Adipose tissue (tissue), 3 donors: ENCODE measurements around the gene CXCL16. TPM values are rescaled to one million over a fixed set of nuclear protein-coding genes. Genes with fewer than 3 reads are reported as not detected.
A peak's percentile ranks its signal among the peaks of the same experiment; 100 is the strongest.

Source experiments
- H3K27ac ChIP-seq: one replicate; pipeline ENCODE4 v1.5.1; 2013; ENCODE audit warnings: low read depth, low read length
- WGBS, 3 donors: extraction: QIAGEN DNeasy Blood & Tissue Kit; methylation state at CpG; one replicate each; pipeline ENCODE4 v1.1.7; 2013; 5-methylcytosine and 5-hydroxymethylcytosine counted together
- polyA plus RNA-seq, 3 donors: library from polyadenylated mRNA; stranded (reverse); fragments of 200-250 nt; gene quantifications; one replicate each; pipeline ENCODE4 v1.2.3, GENCODE V29; 2013
- donor health status: healthy with polysubstance abuse.
- donor health status: Bipolar disorder and iron deficiency.
- donor health status: healthy.

The CXCL16 gene
- polyA plus RNA-seq, 3 donors, result 6.6 to 13.3 (median 12.1) TPM

GRCh38 chr17:4733073-4733531 is 6.6 kb downstream of the CXCL16 start:
- no peak overlapping the region for H3K27ac ChIP-seq
- 72 to 91% (median 80%) methylated on average over 6 of the region's 6 CpGs for WGBS, 3 donors

GRCh38 chr17:4728124-4728523 is 11.6 kb downstream of the CXCL16 start:
- H3K27ac ChIP-seq, result no peak overlapping the region
- WGBS, 3 donors, result 31 to 53% (median 53%) methylated on average over 3 of the region's 3 CpGs

- H3K27ac ChIP-seq, result no peak overlapping the region
- 66 to 86% (median 66%) methylated on average over 9 of the region's 9 CpGs for WGBS, 3 donors
These were observed 13.9 kb downstream of the CXCL16 start for GRCh38 chr17:4725646-4726310.

GRCh38 chr17:4724650-4725049 is 15.1 kb downstream of the CXCL16 start:
- no peak overlapping the region for H3K27ac ChIP-seq
- 80 to 85% (median 84%) methylated on average over 5 of the region's 5 CpGs for WGBS, 3 donors

- 82 to 89% (median 86%) methylated on average over 16 of the region's 16 CpGs for WGBS, 3 donors
- no peak overlapping the region for H3K27ac ChIP-seq
These were observed 17.0 kb downstream of the CXCL16 start for GRCh38 chr17:4722678-4723240.

GRCh38 chr17:4721203-4722135 is 18.3 kb downstream of the CXCL16 start:
- no peak overlapping the region for H3K27ac ChIP-seq
- 43 to 76% (median 73%) methylated on average over 20 of the region's 20 CpGs for WGBS, 3 donors

- no peak overlapping the region for H3K27ac ChIP-seq
- 88 to 91% (median 90%) methylated on average over 7 of the region's 7 CpGs for WGBS, 3 donors
These were observed 18.9 kb downstream of the CXCL16 start for GRCh38 chr17:4720787-4721186.

- H3K27ac ChIP-seq, result no peak overlapping the region
- WGBS, 3 donors, result 63 to 74% (median 73%) methylated on average over 15 of the region's 15 CpGs
These were observed 20.0 kb downstream of the CXCL16 start for GRCh38 chr17:4719684-4720221.

- WGBS, 3 donors, result 78 to 87% (median 82%) methylated on average over 10 of the region's 10 CpGs
- no peak overlapping the region for H3K27ac ChIP-seq
These were observed 20.6 kb downstream of the CXCL16 start for GRCh38 chr17:4719146-4719545.

- no peak overlapping the region for H3K27ac ChIP-seq
- WGBS, 3 donors, result 96 to 97% (median 97%) methylated on average over 13 of the region's 13 CpGs
These were observed 21.5 kb downstream of the CXCL16 start for GRCh38 chr17:4718276-4718675.

GRCh38 chr17:4717791-4718190 is 21.9 kb downstream of the CXCL16 start:
- 64 to 96% (median 74%) methylated on average over 17 of the region's 17 CpGs for WGBS, 3 donors
- no peak overlapping the region for H3K27ac ChIP-seq

GRCh38 chr17:4716081-4716480 is 23.6 kb downstream of the CXCL16 start:
- WGBS, 3 donors, result 95 to 96% (median 95%) methylated on average over 8 to 10 of the region's 10 CpGs
- no peak overlapping the region for H3K27ac ChIP-seq

- 50 to 72% (median 62%) methylated on average over 11 of the region's 11 CpGs for WGBS, 3 donors
These were observed 24.5 kb downstream of the CXCL16 start for GRCh38 chr17:4715063-4715744.

GRCh38 chr17:4714340-4715062 is 25.2 kb downstream of the CXCL16 start:
- H3K27ac ChIP-seq, result peak overlapping the region; percentile 62

More at GRCh38 chr17:4715063-4715744, 24.5 kb downstream of the CXCL16 start:
- H3K27ac ChIP-seq, result peak overlapping the region; percentile 62

GRCh38 chr17:4712526-4712925 is 27.2 kb downstream of the CXCL16 start:
- WGBS, 3 donors, result 29 to 74% (median 71%) methylated on average over 3 of the region's 3 CpGs
- H3K27ac ChIP-seq, result no peak overlapping the region

More at GRCh38 chr17:4714340-4715062, 25.2 kb downstream of the CXCL16 start:
- WGBS, 3 donors, result 56 to 90% (median 69%) methylated on average over 7 to 9 of the region's 15 CpGs

- H3K27ac ChIP-seq, result peak overlapping the region; percentile 73
- 34 to 68% (median 38%) methylated on average over 6 of the region's 6 CpGs for WGBS, 3 donors
These were observed 28.0 kb downstream of the CXCL16 start for GRCh38 chr17:4711661-4712181.
